ENCODE results near the gene SLIT1. TPM values are rescaled to one million over a fixed set of nuclear protein-coding genes. Genes with fewer than 3 reads are reported as not detected.

The SLIT1 gene
- total and polyA plus RNA-seq, 2 of the 8 experiments (the other 6 are each of a cell fraction or from before 2014, with no cell fraction given) = 0.70 to 0.88 TPM

GRCh38 chr10:97069576-97070362, 116.0 kb downstream of the SLIT1 start:
- 0 out of 2 replicates have a peak overlapping the region, but pooled peaks have one; percentile 1 for H2BK12ac ChIP-seq (ENCODE audit: low read depth, low read length)
- H3K14ac ChIP-seq (ENCODE audit: insufficient read length) = no peak overlapping the region
- H2BK15ac ChIP-seq (ENCODE audit: low read length) = no peak overlapping the region
- no peaks in the 10 kb centered on the region for H3K79me2 ChIP-seq (ENCODE audit: control insufficient read depth in 1 of 2, insufficient read depth in 2 of 2, low read length in 2 of 2)
- H4K8ac ChIP-seq (ENCODE audit: extremely low read depth, insufficient read depth, low read length) = no peak overlapping the region
- H3K9ac ChIP-seq (replicated peaks in 1 of 4; ENCODE audit: extremely low read depth in 1 of 4, low read depth in 3 of 4, low read length in 3 of 4) = no peak overlapping the region
- no peak overlapping the region for H3K56ac ChIP-seq (replicated peaks; ENCODE audit: insufficient read length, low read depth, low read length)
- H3K4ac ChIP-seq (replicated peaks; ENCODE audit: insufficient read length, low read depth, low read length) = no peak overlapping the region
- H4K20me1 ChIP-seq (replicated peaks in 1 of 2; ENCODE audit: control insufficient read depth in 1 of 2, insufficient read depth in 2 of 2, low read length in 2 of 2) = no peaks in the 10 kb centered on the region
- DNase-seq (ENCODE audit: low read depth in 1 of 2, low spot score in 2 of 2) (no peak), FAIRE-seq (no peak)
- no peak overlapping the region for H3K4me3 ChIP-seq (ENCODE audit: extremely low read depth in 1 of 4, insufficient read depth in 2 of 4, low read depth in 3 of 4, low read length in 4 of 4)
- peaks cover 0 to 3% (median 0%) of the 10 kb centered on the region in 4 experiments; a peak in 1 of 7 replicates for H3K27me3 ChIP-seq (replicated peaks in 1 of 4; ENCODE audit: control insufficient read depth in 3 of 4, extremely low read depth in 1 of 4, insufficient read depth in 3 of 4, low read length in 3 of 4)
- no peak overlapping the region for H2BK120ac ChIP-seq (replicated peaks; ENCODE audit: low read depth, low read length)
- H2BK5ac ChIP-seq (ENCODE audit: low read depth, low read length) = no peak overlapping the region
- H4K5ac ChIP-seq (ENCODE audit: insufficient read length, low read depth, low read length) = no peak overlapping the region
- H4K91ac ChIP-seq (replicated peaks; ENCODE audit: insufficient read length, low read length) = no peak overlapping the region
- CTCF ChIA-PET (ENCODE audit: partially characterized antibody) = interaction anchor here (0.5 to 42.3 kb wide), 11 partner anchors 12 to 477 kb away, joined by 3 to 1348 read pairs (median 90); partner anchors contain the start of gene SLIT1
- H3K4me1 ChIP-seq (replicated peaks in 1 of 4; ENCODE audit: control insufficient read depth in 3 of 4, insufficient read depth in 4 of 4, low read length in 3 of 4) = peaks cover 0 to 9% (median 5%) of the 10 kb centered on the region in 4 experiments; a peak in 5 of 7 replicates
- no peak overlapping the region for H3K27ac ChIP-seq (ENCODE audit: low read depth, low read length)
- POLR2A ChIA-PET (ENCODE audit: partially characterized antibody) = no interaction called here
- H3K9me3 ChIP-seq (ENCODE audit: insufficient read depth in 2 of 2, low read depth in 1 of 2, low read length in 1 of 2) = 0 out of 4 replicates have a peak, but pooled peaks cover 0 to 3% of the 10 kb centered on the region in 2 experiments
- no peak overlapping the region for H2AFZ ChIP-seq (ENCODE audit: low read length)
- TF ChIP-seq CEBPB (IDR thresholded peaks at IDR 0.05; ENCODE audit: low read depth, low read length) = peak; percentile 70; the same call in 1 of the 2 replicates
- peak; percentile 52 for TF ChIP-seq JUND (IDR thresholded peaks at IDR 0.05; ENCODE audit: low read length)
- no peak for TF ChIP-seq E2F6 (IDR thresholded peaks at IDR 0.05)
- no peaks in the 10 kb centered on the region for H3K23me2 ChIP-seq (ENCODE audit: low read depth, low read length)
- no peak overlapping the region for H3K4me2 ChIP-seq (ENCODE audit: insufficient read depth in 1 of 2, low read depth in 2 of 2, low read length in 2 of 2)
- no peaks in the 10 kb centered on the region for H3K36me3 ChIP-seq (ENCODE audit: control insufficient read depth in 2 of 4, insufficient read depth in 4 of 4, low read length in 3 of 4)
- no peak overlapping the region for H3K23ac ChIP-seq (ENCODE audit: insufficient read length)
- 89% methylated on average over 11 of the region's 11 CpGs; no CpG with 5 or more reads in 1 of the 2 experiments for WGBS, 2 experiments (ENCODE audit: extremely low coverage in 1 of 2, insufficient coverage in 1 of 2, insufficient read length in 1 of 2, insufficient replicate concordance in 2 of 2, low coverage in 1 of 2, low lambda C conversion rate in 2 of 2, missing lambda C conversion rate in 1 of 2)
- no peaks in the 10 kb centered on the region for H3K79me1 ChIP-seq (ENCODE audit: low read depth, low read length)
- no peak overlapping the region for H3K18ac ChIP-seq (ENCODE audit: extremely low read depth, low read length)
- no peak overlapping the region for H2BK20ac ChIP-seq (ENCODE audit: low read length)
- H2AK5ac ChIP-seq (ENCODE audit: low read depth, low read length) = no peak overlapping the region; the same call in 1 of the 2 replicates

Measured in H1 (cell line).